Measurements from ENCODE around the gene AOAH. TPM values are rescaled to one million over a fixed set of nuclear protein-coding genes. Genes with fewer than 3 reads are reported as not detected.

Gene AOAH
- total and polyA plus RNA-seq, 2 of the 13 experiments (the other 11 are each of a cell fraction or from before 2014, with no cell fraction given) = not detected

DNA sequence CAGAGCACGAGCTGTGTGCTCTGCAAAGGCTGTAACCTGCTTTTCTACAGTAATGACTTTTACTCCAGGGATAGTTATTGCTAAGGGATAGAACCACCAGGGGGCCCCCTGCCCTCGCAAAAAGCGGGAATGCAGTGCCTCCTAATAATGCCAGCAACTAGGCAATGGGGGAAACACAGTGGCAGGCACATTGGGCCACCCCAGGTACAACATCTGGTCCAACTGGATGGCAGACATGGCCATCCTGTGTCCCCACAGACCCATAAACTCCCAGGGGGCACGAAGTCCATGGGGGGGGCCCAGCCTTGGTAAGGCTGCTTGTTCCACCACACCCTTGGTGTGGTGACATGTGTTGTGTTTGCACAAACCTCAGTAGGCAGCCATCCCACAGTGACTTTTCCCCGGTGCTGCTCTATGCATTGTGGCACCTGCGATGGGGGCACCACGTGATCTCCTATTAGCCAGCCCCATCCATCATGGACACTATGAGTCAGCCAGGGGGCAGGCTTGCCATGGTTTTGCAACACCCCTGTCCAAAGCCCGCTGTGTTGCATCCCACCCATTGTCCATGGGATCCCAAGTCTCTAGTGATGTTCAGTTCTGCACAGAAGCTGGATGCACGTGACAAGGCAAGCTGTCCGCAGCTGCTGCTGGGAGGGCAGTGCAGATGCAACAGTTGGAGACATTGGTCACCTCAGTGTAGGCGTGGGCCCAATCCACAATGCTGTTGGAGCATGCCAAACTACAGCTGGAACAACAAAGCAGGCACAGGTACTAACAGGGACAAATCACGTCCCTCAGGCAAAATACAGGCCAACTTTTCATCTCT is 250.6 kb downstream of the AOAH start:
- no TSS peak for BruUV-seq (replicated peaks)
- H3K4me2 ChIP-seq (ENCODE audit: low read depth, low read length) = no peak overlapping the region
- H3K4me1 ChIP-seq (ENCODE audit: insufficient read depth, low read length) = no peaks in the 10 kb centered on the region; the same call in 1 of the 2 replicates
- WGBS (ENCODE audit: low lambda C conversion rate) = 35% methylated on average over 2 of the region's 12 CpGs
- no peaks in the 10 kb centered on the region for H3K27me3 ChIP-seq (ENCODE audit: control insufficient read depth in 1 of 2, insufficient read depth in 2 of 2, low read length in 2 of 2)
- H3K27ac ChIP-seq (ENCODE audit: extremely low read length, insufficient read depth, low read length) = no peak overlapping the region
- H3K9ac ChIP-seq (ENCODE audit: insufficient read depth, low read depth, low read length) = no peak overlapping the region
- H3K79me2 ChIP-seq (ENCODE audit: insufficient read depth, low read length) = no peaks in the 10 kb centered on the region
- H3K9me3 ChIP-seq (ENCODE audit: low read length) = no peaks in the 10 kb centered on the region
- ChIA-PET POLR2A (no interaction called here), CTCF (ENCODE audit: low intra/inter-chr PET ratio, low total read pairs) (interaction anchor here (0.7 to 3.2 kb wide), 5 partner anchors 21 to 728 kb away, joined by 3 to 14 read pairs (median 5); no protein-coding TSS in a partner anchor)
- H3K36me3 ChIP-seq (replicated peaks in 1 of 2; ENCODE audit: control insufficient read depth in 1 of 2, insufficient read depth in 2 of 2, low read length in 2 of 2) = no peaks in the 10 kb centered on the region
- H3K4me3 ChIP-seq (replicated peaks in 1 of 3; ENCODE audit: insufficient read depth in 1 of 3, low read depth in 2 of 3, low read length in 3 of 3) = no peak overlapping the region
- no peaks in the 10 kb centered on the region for H4K20me1 ChIP-seq (ENCODE audit: insufficient read depth, low read length)
- intact Hi-C loops (cut with micrococcal nuclease; ENCODE audit: unreplicated experiment) (loop anchor here (1.0 kb wide), 1 partner anchor 728 kb away; no protein-coding TSS in a partner anchor), in situ Hi-C loops (cut with HindIII; ENCODE audit: extremely low pct_ligation_motif_present, low pct_unique_long_range_greater_than_20kb) (loop anchor here (25.0 kb wide), 1 partner anchor 489 kb away; no protein-coding TSS in a partner anchor)
- no peak overlapping the region for H2AFZ ChIP-seq (ENCODE audit: low read length)
- ATAC-seq = peak; percentile 89
- peak; percentile 43 for DNase-seq (ENCODE audit: low spot score)
- peak; percentile 69 for FAIRE-seq
- TF ChIP-seq KLF6 (CRISPR knock-in tag; IDR thresholded peaks at IDR 0.05) = no peak
- no peak for TF ChIP-seq SOX6 (IDR thresholded peaks at IDR 0.05)
- TF ChIP-seq SOX6 (CRISPR knock-in tag; IDR thresholded peaks at IDR 0.05) = no peak
- TF ChIP-seq ZNF878 (CRISPR knock-in tag; IDR thresholded peaks at IDR 0.05) = no peak
- no peak for TF ChIP-seq PTBP1 (IDR thresholded peaks at IDR 0.05; ENCODE audit: low read depth, low read length, poor library complexity, severe bottlenecking)
- TF ChIP-seq, protein P1, sequence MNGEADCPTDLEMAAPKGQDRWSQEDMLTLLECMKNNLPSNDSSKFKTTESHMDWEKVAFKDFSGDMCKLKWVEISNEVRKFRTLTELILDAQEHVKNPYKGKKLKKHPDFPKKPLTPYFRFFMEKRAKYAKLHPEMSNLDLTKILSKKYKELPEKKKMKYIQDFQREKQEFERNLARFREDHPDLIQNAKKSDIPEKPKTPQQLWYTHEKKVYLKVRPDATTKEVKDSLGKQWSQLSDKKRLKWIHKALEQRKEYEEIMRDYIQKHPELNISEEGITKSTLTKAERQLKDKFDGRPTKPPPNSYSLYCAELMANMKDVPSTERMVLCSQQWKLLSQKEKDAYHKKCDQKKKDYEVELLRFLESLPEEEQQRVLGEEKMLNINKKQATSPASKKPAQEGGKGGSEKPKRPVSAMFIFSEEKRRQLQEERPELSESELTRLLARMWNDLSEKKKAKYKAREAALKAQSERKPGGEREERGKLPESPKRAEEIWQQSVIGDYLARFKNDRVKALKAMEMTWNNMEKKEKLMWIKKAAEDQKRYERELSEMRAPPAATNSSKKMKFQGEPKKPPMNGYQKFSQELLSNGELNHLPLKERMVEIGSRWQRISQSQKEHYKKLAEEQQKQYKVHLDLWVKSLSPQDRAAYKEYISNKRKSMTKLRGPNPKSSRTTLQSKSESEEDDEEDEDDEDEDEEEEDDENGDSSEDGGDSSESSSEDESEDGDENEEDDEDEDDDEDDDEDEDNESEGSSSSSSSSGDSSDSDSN (CRISPR knock-in tag; IDR thresholded peaks at IDR 0.05) = no peak
- TF ChIP-seq PRMT3 (CRISPR knock-in tag; IDR thresholded peaks at IDR 0.05; ENCODE audit: borderline replicate concordance, low read depth) = no peak
- TF ChIP-seq, protein P2, sequence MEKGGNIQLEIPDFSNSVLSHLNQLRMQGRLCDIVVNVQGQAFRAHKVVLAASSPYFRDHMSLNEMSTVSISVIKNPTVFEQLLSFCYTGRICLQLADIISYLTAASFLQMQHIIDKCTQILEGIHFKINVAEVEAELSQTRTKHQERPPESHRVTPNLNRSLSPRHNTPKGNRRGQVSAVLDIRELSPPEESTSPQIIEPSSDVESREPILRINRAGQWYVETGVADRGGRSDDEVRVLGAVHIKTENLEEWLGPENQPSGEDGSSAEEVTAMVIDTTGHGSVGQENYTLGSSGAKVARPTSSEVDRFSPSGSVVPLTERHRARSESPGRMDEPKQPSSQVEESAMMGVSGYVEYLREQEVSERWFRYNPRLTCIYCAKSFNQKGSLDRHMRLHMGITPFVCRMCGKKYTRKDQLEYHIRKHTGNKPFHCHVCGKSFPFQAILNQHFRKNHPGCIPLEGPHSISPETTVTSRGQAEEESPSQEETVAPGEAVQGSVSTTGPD (CRISPR knock-in tag; IDR thresholded peaks at IDR 0.05) = no peak
- no peak for TF ChIP-seq SIN3A (IDR thresholded peaks at IDR 0.05; ENCODE audit: borderline replicate concordance, low read depth, low read length)
- TF ChIP-seq FIP1L1 (IDR thresholded peaks at IDR 0.05; ENCODE audit: borderline replicate concordance, insufficient read depth, low read depth, low read length) = no peak
- no peak for TF ChIP-seq ZNF891 (CRISPR knock-in tag; IDR thresholded peaks at IDR 0.05)
- TF ChIP-seq, protein P3, sequence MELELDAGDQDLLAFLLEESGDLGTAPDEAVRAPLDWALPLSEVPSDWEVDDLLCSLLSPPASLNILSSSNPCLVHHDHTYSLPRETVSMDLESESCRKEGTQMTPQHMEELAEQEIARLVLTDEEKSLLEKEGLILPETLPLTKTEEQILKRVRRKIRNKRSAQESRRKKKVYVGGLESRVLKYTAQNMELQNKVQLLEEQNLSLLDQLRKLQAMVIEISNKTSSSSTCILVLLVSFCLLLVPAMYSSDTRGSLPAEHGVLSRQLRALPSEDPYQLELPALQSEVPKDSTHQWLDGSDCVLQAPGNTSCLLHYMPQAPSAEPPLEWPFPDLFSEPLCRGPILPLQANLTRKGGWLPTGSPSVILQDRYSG (CRISPR knock-in tag; IDR thresholded peaks at IDR 0.05) = no peak
- TF ChIP-seq, protein P4, sequence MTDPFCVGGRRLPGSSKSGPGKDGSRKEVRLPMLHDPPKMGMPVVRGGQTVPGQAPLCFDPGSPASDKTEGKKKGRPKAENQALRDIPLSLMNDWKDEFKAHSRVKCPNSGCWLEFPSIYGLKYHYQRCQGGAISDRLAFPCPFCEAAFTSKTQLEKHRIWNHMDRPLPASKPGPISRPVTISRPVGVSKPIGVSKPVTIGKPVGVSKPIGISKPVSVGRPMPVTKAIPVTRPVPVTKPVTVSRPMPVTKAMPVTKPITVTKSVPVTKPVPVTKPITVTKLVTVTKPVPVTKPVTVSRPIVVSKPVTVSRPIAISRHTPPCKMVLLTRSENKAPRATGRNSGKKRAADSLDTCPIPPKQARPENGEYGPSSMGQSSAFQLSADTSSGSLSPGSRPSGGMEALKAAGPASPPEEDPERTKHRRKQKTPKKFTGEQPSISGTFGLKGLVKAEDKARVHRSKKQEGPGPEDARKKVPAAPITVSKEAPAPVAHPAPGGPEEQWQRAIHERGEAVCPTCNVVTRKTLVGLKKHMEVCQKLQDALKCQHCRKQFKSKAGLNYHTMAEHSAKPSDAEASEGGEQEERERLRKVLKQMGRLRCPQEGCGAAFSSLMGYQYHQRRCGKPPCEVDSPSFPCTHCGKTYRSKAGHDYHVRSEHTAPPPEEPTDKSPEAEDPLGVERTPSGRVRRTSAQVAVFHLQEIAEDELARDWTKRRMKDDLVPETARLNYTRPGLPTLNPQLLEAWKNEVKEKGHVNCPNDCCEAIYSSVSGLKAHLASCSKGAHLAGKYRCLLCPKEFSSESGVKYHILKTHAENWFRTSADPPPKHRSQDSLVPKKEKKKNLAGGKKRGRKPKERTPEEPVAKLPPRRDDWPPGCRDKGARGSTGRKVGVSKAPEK (CRISPR knock-in tag; IDR thresholded peaks at IDR 0.05; ENCODE audit: borderline replicate concordance) = no peak
- TF ChIP-seq ZSCAN31 (CRISPR knock-in tag; IDR thresholded peaks at IDR 0.05; ENCODE audit: low read depth) = no peak
- no peak for TF ChIP-seq POLR2G (IDR thresholded peaks at IDR 0.05; ENCODE audit: low read depth, low read length)

Data from HepG2 (cell line).